Progenitor cell of endocrine pancreas (in vitro differentiated cells): ENCODE data around the gene EMX1. TPM values are rescaled to one million over a fixed set of nuclear protein-coding genes. Genes with fewer than 3 reads are reported as not detected.

ENCODE experiments used
- DNase-seq: peaks from one replicate; pipeline ENCODE4 v3.0.0; 2021; ENCODE audit warnings: low spot score; ENCODE audit not compliant: unreplicated experiment
- H3K27ac Mint-ChIP-seq: 2 replicates; pipeline ENCODE4 v1.8.0; 2021; ENCODE audit warnings: mild to moderate bottlenecking, moderate library complexity, mixed read lengths
- H3K27me3 Mint-ChIP-seq: 2 replicates; pipeline ENCODE4 v1.8.0; 2021; ENCODE audit warnings: mixed read lengths
- H3K36me3 Mint-ChIP-seq: 2 replicates; pipeline ENCODE4 v1.8.0; 2022; ENCODE audit warnings: mixed read lengths; ENCODE audit not compliant: insufficient read depth
- H3K4me1 Mint-ChIP-seq: 2 replicates; pipeline ENCODE4 v1.8.0; 2021; ENCODE audit warnings: low read depth, mixed read lengths
- H3K4me3 Mint-ChIP-seq: 2 replicates; pipeline ENCODE4 v1.8.0; 2021; ENCODE audit warnings: low read depth, mild to moderate bottlenecking, moderate library complexity, mixed read lengths
- H3K9me3 Mint-ChIP-seq: 2 replicates; pipeline ENCODE4 v1.8.0; 2021; ENCODE audit warnings: low read depth, mixed read lengths
- CTCF ChIP-seq: fragments of 200-600 bp; sonication (generic); IDR thresholded peaks from one replicate; pipeline ENCODE4 v1.5.0; 2021; ENCODE audit warnings: antibody characterized with exemption, mild to moderate bottlenecking; ENCODE audit not compliant: unreplicated experiment
- long read RNA-seq: library from polyadenylated mRNA; unstranded; transcript quantifications from one replicate; pipeline ENCODE4 v2.0.0, GENCODE V29; 2020
- total RNA-seq: library from RNA; stranded (reverse); gene quantifications from 2 replicates; pipeline ENCODE4 v1.2.1, GENCODE V29; 2021

The EMX1 gene
- total RNA-seq, result 0.69 and 0.71 TPM in 2 replicates
- long read RNA-seq, result 0 reads

GRCh38 chr2:72917138-72917876, at the start of gene EMX1:
TSS of gene EMX1 (plus strand) at chr2:72917519. CDS start at chr2:72917853, 334 bp downstream.
- Mint-ChIP-seq H3K27ac (peak within 1 kb of the TSS; percentile 8), H3K27me3 (peaks cover 84% of the 10 kb centered on the region), H3K4me1 (peaks cover 10% of the 10 kb centered on the region), H3K4me3 (peak within 1 kb of the TSS; percentile 65), H3K9me3 (no peaks in the 10 kb centered on the region), H3K36me3 (no peaks in the 10 kb centered on the region)
- no peak for TF ChIP-seq CTCF
- peak; percentile 74 for DNase-seq

GRCh38 chr2:72871060-72871459, 46.3 kb upstream of the EMX1 start:
- Mint-ChIP-seq H3K27ac (no peak overlapping the region), H3K27me3 (peaks cover 24% of the 10 kb centered on the region), H3K4me3 (no peak overlapping the region), H3K9me3 (peaks cover 15% of the 10 kb centered on the region), H3K4me1 (no peaks in the 10 kb centered on the region), H3K36me3 (no peaks in the 10 kb centered on the region)
- DNase-seq, result no peak
- TF ChIP-seq CTCF, result no peak

- Mint-ChIP-seq H3K27me3 (peaks cover 27% of the 10 kb centered on the region), H3K9me3 (peaks cover 15% of the 10 kb centered on the region), H3K27ac (no peak overlapping the region), H3K4me1 (no peaks in the 10 kb centered on the region), H3K36me3 (no peaks in the 10 kb centered on the region), H3K4me3 (no peak overlapping the region)
- TF ChIP-seq CTCF, result no peak
- no peak for DNase-seq
These were observed 45.4 kb upstream of the EMX1 start for GRCh38 chr2:72871880-72872279.

GRCh38 chr2:72883356-72883962, 33.9 kb upstream of the EMX1 start:
- peaks cover 31% of the 10 kb centered on the region for H3K27me3 Mint-ChIP-seq
- peak; percentile 62 for DNase-seq
- no peaks in the 10 kb centered on the region for H3K9me3 Mint-ChIP-seq
- H3K4me3 Mint-ChIP-seq, result no peak overlapping the region
- TF ChIP-seq CTCF, result no peak
- H3K4me1 Mint-ChIP-seq, result peaks cover 10% of the 10 kb centered on the region
- no peaks in the 10 kb centered on the region for H3K36me3 Mint-ChIP-seq
- H3K27ac Mint-ChIP-seq, result no peak overlapping the region

GRCh38 chr2:72886505-72887031, 30.8 kb upstream of the EMX1 start:
- Mint-ChIP-seq H3K27ac (peak overlapping the region; percentile 81), H3K27me3 (peaks cover 21% of the 10 kb centered on the region), H3K9me3 (no peaks in the 10 kb centered on the region), H3K4me3 (peak overlapping the region; percentile 78), H3K36me3 (peaks cover 6% of the 10 kb centered on the region), H3K4me1 (peaks cover 14% of the 10 kb centered on the region)
- TF ChIP-seq CTCF, result no peak
- DNase-seq, result no peak
